ENCODE results near the gene INPPL1. TPM values are rescaled to one million over a fixed set of nuclear protein-coding genes. Genes with fewer than 3 reads are reported as not detected.

INPPL1 gene
- total and polyA plus RNA-seq, 10 donors, result 28.2 to 177 (median 126) TPM

DNA sequence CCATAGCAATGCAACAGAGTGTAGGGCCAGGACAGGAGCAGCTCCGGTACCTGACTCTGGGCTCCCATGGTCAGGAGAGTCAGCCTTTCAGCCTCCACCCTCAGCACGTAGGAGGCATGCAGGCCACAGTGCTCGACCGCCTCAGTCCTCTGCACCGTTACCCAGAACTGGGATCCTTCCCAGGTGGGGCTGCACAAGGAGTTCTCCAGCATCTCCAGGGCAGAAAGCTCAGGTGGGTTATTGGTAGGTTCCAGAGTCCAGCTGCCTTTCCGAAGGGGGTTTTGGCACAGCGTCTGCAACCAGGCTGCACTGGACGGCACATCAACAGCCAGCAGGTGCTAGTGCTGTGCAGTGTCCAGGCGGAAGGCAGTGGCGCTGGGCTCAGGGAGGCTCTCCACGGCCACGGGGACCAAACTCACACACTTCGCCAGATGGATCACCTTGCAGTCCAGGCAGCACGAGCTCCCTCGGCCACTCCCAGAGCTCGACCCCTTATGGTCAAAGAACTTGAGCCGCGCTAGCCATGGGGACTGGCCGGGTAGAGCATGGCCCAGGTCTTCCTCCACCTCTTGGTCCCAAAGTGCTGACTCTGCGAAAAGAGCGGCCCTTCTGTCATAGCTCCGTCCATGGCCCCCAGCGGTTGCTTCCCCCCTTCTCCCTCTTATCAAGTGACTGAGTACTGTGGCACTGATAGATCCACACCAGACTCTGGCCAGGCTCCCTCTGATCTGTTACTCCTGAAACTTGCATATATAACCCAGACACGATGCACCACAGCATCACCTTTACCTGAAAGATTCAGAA is 26.3 kb downstream of the INPPL1 start:
- 86 to 92% (median 89%) methylated on average over 13 to 24 of the region's 24 CpGs for WGBS, 5 donors
- no peak for DNase-seq
- peaks cover 0 to 67% (median 23%) of the 10 kb centered on the region in 7 donors for H3K27me3 ChIP-seq (replicated peaks in 1 of 7)
- H3K36me3 ChIP-seq, result no peaks in the 10 kb centered on the region
- no peak overlapping the region for H3K4me3 ChIP-seq
- TF ChIP-seq POLR2A (IDR thresholded peaks at IDR 0.05), result no peak
- no peak for TF ChIP-seq POLR2AphosphoS5 (IDR thresholded peaks at IDR 0.05)
- no peak for TF ChIP-seq CTCF (IDR thresholded peaks at IDR 0.05 in 8 of 11, conservative IDR thresholded peaks at IDR 0.05 in 3 of 11)
- intact Hi-C loops (cut with DNase I; ENCODE audit: low total_unique reads), result no loop called here
- no peaks in the 10 kb centered on the region for H3K4me1 ChIP-seq
- H3K27ac ChIP-seq, result no peak overlapping the region
- H3K9me3 ChIP-seq, result no peaks in the 10 kb centered on the region

DNA sequence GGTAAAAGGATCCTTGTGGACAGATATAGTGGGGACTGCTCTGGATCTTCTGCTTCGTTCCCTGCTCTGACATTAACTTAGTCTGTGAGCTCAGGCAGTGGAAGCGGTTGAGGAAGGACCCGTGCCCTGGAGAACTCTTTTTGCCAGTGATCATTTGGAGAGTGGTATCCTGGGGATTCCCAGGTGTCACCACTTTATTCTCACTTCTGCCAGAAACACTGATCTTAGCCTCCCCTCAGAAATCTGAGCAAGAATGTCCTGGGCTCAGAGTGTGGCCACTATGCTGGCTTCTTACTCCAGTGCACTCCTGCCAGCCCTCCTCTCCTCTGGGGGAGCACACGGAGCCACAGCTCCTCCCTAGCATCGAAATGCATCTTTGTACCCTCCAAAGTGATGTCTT is 27.0 kb downstream of the INPPL1 start:
- intact Hi-C loops (cut with DNase I; ENCODE audit: low total_unique reads), result no loop called here
- WGBS, 5 donors, result 67 to 88% (median 84%) methylated on average over 5 of the region's 5 CpGs
- Histone ChIP-seq H3K36me3 (no peaks in the 10 kb centered on the region), H3K27ac (no peak overlapping the region), H3K4me3 (no peak overlapping the region), H3K9me3 (no peaks in the 10 kb centered on the region), H3K27me3 (replicated peaks in 1 of 7) (peaks cover 0 to 60% (median 15%) of the 10 kb centered on the region in 7 donors), H3K4me1 (no peaks in the 10 kb centered on the region)
- DNase-seq, result no peak
- no peak for TF ChIP-seq POLR2AphosphoS5 (IDR thresholded peaks at IDR 0.05)
- TF ChIP-seq CTCF (IDR thresholded peaks at IDR 0.05 in 8 of 11, conservative IDR thresholded peaks at IDR 0.05 in 3 of 11), result no peak
- TF ChIP-seq POLR2A (IDR thresholded peaks at IDR 0.05), result no peak

DNA sequence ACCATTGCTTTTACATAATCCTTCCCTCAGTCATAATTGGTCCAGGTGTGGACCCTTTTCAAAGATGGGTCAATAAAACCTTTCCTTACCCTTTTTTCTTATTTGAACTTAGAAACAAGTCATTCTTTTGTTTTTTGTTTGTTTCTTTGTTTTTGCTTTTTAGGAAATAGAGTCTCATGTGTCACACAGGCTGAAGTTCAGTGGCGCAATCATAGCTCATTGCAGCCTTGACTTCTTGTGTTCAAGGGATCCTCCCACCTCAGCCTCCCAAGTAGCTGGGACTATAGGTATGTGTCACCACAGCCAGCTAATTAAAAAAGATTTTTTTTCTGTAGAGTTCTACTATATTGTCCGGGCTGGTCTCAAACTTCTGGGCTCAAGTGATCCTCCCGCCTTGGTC is 28.8 kb downstream of the INPPL1 start:
- Histone ChIP-seq H3K36me3 (no peaks in the 10 kb centered on the region), H3K27ac (no peak overlapping the region), H3K4me1 (no peaks in the 10 kb centered on the region), H3K4me3 (no peak overlapping the region), H3K9me3 (no peaks in the 10 kb centered on the region), H3K27me3 (replicated peaks in 1 of 7) (peaks cover 0 to 42% (median 7%) of the 10 kb centered on the region in 7 donors)
- no peak for DNase-seq
- intact Hi-C loops (cut with DNase I; ENCODE audit: low total_unique reads), result no loop called here
- TF ChIP-seq POLR2A (IDR thresholded peaks at IDR 0.05) (no peak), POLR2AphosphoS5 (IDR thresholded peaks at IDR 0.05) (no peak), CTCF (IDR thresholded peaks at IDR 0.05 in 8 of 11, conservative IDR thresholded peaks at IDR 0.05 in 3 of 11) (no peak)
- 89 to 95% (median 93%) methylated on average over 3 of the region's 3 CpGs for WGBS, 5 donors

- H3K4me3 ChIP-seq, result no peak overlapping the region
- H3K27ac ChIP-seq, result no peak overlapping the region
- intact Hi-C loops (cut with DNase I; ENCODE audit: low total_unique reads), result no loop called here
- no peaks in the 10 kb centered on the region for H3K36me3 ChIP-seq
- H3K4me1 ChIP-seq, result no peaks in the 10 kb centered on the region
- TF ChIP-seq CTCF (IDR thresholded peaks at IDR 0.05 in 8 of 11, conservative IDR thresholded peaks at IDR 0.05 in 3 of 11), result no peak
- no peak for TF ChIP-seq POLR2AphosphoS5 (IDR thresholded peaks at IDR 0.05)
- TF ChIP-seq POLR2A (IDR thresholded peaks at IDR 0.05), result no peak
- 72 to 97% (median 81%) methylated on average over 5 of the region's 5 CpGs for WGBS, 5 donors
- DNase-seq, result no peak
- H3K9me3 ChIP-seq, result no peaks in the 10 kb centered on the region
- peaks cover 0 to 40% (median 7%) of the 10 kb centered on the region in 7 donors for H3K27me3 ChIP-seq (replicated peaks in 1 of 7)
These were observed 29.9 kb downstream of the INPPL1 start for GRCh38 chr11:72254299-72254993.
